ENCODE measurements around the gene EXD3. TPM values are rescaled to one million over a fixed set of nuclear protein-coding genes. Genes with fewer than 3 reads are reported as not detected.

The EXD3 gene
- total RNA-seq, 4 donors from 2014 or later, result 13.8 to 25.7 (median 17.7) TPM

DNA sequence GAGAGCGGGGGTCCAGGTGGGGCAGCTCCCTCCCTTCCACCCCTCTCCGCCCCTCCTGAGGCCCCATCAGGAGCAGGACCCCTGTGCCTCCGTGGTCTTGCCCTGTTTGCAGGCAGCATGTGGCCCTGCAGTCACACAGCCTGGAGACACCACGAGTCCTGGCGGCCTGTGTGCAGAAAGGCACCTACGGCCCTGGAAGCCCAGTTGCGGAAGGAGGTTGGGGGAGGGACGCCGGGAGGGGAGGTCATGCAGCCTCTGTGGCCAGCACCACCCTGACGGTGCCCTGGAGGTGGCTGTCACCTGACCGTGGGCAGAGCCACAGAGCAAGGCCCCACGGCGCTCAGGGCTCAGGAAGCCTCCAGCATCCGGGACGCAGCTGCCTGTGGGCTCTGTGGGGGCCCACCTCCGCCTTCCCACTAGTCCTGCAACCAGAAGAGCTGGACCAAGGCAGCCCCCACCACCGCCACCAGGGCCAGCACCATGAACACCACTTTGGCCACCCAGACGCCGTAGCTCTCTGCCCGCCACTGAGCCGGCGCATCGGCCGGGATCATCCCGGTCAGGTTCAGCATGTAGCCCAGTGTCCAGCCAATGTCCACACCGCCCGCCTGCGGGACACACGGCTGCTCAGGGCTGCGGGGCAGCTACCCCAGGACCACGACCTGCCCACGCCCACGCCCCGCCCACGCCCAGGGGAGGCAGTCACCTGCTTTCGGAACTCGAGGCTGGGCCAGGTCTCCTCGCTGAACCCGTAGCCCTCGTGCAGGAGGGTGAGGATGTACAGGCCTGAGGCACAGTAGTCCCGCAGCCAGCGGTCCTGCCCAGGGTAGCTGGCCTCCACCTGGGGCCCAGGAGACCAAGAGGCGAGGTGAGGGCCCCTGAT, 11.8 kb upstream of the EXD3 start:
- intact Hi-C loops (cut with DNase I; ENCODE audit: low total_unique reads), result no loop called here
- no peak overlapping the region for H3K4me3 ChIP-seq (ENCODE audit: low read depth, poor library complexity, severe bottlenecking)
- WGBS, 2 donors, result 68 to 72% methylated on average over 31 to 39 of the region's 43 CpGs
- no peak for TF ChIP-seq POLR2A (IDR thresholded peaks at IDR 0.05)
- TF ChIP-seq, protein P1, sequence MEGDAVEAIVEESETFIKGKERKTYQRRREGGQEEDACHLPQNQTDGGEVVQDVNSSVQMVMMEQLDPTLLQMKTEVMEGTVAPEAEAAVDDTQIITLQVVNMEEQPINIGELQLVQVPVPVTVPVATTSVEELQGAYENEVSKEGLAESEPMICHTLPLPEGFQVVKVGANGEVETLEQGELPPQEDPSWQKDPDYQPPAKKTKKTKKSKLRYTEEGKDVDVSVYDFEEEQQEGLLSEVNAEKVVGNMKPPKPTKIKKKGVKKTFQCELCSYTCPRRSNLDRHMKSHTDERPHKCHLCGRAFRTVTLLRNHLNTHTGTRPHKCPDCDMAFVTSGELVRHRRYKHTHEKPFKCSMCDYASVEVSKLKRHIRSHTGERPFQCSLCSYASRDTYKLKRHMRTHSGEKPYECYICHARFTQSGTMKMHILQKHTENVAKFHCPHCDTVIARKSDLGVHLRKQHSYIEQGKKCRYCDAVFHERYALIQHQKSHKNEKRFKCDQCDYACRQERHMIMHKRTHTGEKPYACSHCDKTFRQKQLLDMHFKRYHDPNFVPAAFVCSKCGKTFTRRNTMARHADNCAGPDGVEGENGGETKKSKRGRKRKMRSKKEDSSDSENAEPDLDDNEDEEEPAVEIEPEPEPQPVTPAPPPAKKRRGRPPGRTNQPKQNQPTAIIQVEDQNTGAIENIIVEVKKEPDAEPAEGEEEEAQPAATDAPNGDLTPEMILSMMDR (IDR thresholded peaks at IDR 0.05), result no peak
- DNase-seq (ENCODE audit: low spot score in 2 of 2), result peak in 1 of 2 donors; percentile 84

DNA sequence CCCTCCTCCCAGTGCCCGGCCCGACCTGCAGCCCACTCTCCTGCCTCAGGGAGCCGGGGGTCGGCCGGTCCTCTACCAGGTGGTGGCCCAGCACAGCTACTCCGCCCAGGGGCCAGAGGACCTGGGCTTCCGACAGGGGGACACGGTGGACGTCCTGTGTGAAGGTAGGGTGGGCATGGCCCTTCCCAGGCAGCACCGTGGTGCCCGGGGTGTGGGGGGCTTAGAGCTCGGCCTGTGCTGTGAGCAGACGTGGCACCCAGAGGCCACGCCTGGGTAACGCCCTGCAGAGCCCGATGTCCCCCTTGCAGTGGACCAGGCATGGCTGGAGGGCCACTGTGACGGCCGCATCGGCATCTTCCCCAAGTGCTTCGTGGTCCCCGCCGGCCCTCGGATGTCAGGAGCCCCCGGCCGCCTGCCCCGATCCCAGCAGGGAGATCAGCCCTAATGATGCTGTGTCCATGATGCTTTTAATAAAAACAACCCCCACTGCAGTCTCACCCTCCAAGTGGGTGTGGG, 11.0 kb upstream of the EXD3 start:
- H3K4me3 ChIP-seq (ENCODE audit: low read depth, poor library complexity, severe bottlenecking), result no peak overlapping the region
- intact Hi-C loops (cut with DNase I; ENCODE audit: low total_unique reads), result no loop called here
- 79 to 87% methylated on average over 13 to 18 of the region's 26 CpGs for WGBS, 2 donors
- DNase-seq (ENCODE audit: low spot score in 2 of 2), result peak in 1 of 2 donors; percentile 83
- TF ChIP-seq, protein P1 (IDR thresholded peaks at IDR 0.05), result no peak
- TF ChIP-seq POLR2A (IDR thresholded peaks at IDR 0.05), result no peak

DNA sequence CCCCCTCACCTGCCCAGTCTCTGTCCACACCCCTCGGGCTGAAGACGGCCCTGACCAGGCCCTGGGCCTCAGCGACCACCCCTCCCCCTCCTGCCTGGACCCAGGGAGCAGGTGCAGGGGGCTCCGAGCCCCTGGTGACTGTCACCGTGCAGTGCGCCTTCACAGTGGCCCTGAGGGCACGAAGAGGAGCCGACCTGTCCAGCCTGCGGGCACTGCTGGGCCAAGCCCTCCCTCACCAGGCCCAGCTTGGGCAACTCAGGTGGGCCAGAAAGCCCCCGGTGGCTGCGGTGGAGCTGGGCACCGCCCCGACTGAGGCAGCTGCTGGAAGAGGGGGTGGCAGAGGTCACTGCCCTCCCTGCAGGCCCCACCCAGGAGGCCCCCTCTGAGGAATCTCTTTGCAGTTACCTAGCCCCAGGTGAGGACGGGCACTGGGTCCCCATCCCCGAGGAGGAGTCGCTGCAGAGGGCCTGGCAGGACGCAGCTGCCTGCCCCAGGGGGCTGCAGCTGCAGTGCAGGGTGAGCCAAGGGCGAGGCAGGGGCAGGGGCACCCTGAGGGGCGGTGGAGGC, 10.5 kb upstream of the EXD3 start:
- TF ChIP-seq, protein P1 (IDR thresholded peaks at IDR 0.05), result no peak
- TF ChIP-seq POLR2A (IDR thresholded peaks at IDR 0.05), result no peak
- WGBS, 2 donors, result 74 to 90% methylated on average over 5 to 19 of the region's 19 CpGs
- intact Hi-C loops (cut with DNase I; ENCODE audit: low total_unique reads), result no loop called here
- H3K4me3 ChIP-seq (ENCODE audit: low read depth, poor library complexity, severe bottlenecking), result no peak overlapping the region
- DNase-seq (ENCODE audit: low spot score in 2 of 2), result peak in 1 of 2 donors; percentile 81

DNA sequence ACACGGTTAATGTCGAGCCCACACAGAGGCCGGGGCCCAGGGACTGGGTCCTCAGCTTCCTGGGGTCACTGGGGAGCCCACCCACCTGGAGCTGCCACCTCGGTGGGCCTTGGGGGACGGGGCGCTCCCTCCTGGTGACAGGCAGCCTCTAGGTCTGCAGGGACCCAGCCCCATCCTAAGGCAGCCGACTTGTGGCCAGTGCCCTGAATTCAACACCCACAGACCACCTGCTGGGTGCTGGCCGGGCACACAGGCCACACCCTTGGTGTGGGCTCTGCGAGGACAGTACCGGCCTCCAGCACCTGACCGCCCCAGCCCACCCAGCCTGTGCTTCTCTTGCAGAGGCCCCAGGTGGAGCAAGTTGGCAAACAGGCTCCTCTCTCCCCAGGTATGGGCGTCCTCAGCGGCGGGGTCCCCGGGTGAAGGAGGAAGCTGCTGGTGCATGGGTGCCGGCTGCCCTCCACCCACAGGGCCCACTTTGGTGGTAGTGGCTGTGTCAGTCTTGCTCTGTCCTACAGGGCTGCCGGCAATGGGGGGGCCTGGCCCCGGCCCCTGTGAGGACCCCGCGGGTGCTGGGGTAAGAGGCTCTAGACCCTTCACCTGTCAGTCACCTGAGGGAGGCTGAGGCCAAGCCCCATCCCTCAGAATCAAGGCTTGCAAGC, 9.9 kb upstream of the EXD3 start:
- 84 to 88% methylated on average over 11 to 18 of the region's 20 CpGs for WGBS, 2 donors
- intact Hi-C loops (cut with DNase I; ENCODE audit: low total_unique reads), result no loop called here
- peak in 1 of 2 donors; percentile 82 for DNase-seq (ENCODE audit: low spot score in 2 of 2)
- H3K4me3 ChIP-seq (ENCODE audit: low read depth, poor library complexity, severe bottlenecking), result no peak overlapping the region
- no peak for TF ChIP-seq POLR2A (IDR thresholded peaks at IDR 0.05)
- TF ChIP-seq, protein P1 (IDR thresholded peaks at IDR 0.05), result no peak

DNA sequence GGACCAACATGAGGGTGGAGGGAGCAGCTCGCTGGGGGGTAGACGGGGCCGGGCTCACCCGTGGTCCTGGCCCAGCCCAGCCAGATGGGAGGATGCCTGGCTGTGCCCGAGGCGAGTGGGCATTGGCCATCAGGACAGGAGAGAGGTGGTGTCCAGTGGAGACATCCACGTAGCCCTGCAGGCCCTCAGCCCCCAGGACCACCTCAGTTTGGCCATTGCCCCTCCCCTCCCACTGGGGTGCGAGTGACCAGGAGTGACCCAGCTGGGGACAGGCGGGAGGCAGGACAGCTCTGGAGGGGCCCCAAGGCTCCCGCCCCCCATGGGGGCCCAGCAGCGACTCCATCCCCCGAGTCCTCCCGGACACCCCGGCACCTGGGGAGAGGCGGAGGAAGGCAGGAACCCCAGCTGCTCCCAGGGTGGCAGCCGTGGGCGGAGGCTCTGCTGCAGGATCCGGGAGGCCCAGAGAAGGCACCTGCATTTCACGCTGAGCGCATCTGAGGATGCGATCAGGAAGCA, 8.5 kb upstream of the EXD3 start:
- TF ChIP-seq, protein P1 (IDR thresholded peaks at IDR 0.05), result no peak
- peak in 1 of 2 donors; percentile 82 for DNase-seq (ENCODE audit: low spot score in 2 of 2)
- H3K4me3 ChIP-seq (ENCODE audit: low read depth, poor library complexity, severe bottlenecking), result no peak overlapping the region
- intact Hi-C loops (cut with DNase I; ENCODE audit: low total_unique reads), result no loop called here
- WGBS, 2 donors, result 69 to 81% methylated on average over 17 to 21 of the region's 21 CpGs
